Vagina (tissue), 2 donors: ENCODE measurements around the gene MTMR3.

Source experiments
- POLR2A ChIP-seq, 2 donors: fragments of 450-650 bp; IDR thresholded peaks; one replicate each; pipeline ENCODE4 v1.6.1; 2017; ENCODE audit warnings: antibody characterized with exemption in 2 of 2, mild to moderate bottlenecking in 2 of 2, moderate library complexity in 2 of 2
- TF ChIP-seq, protein P1 (sequence below), 3 experiments: fragments of 450-650 bp in 2 of 3; fragments of 200-600 bp in 1 of 3; sonication (generic) in 1 of 3; IDR thresholded peaks; one replicate each; pipeline ENCODE4 v1.5.1; 2017 to 2019; ENCODE audit warnings: antibody characterized with exemption in 3 of 3, mild to moderate bottlenecking in 2 of 3, moderate library complexity in 2 of 3

- TF ChIP-seq, protein P1, sequence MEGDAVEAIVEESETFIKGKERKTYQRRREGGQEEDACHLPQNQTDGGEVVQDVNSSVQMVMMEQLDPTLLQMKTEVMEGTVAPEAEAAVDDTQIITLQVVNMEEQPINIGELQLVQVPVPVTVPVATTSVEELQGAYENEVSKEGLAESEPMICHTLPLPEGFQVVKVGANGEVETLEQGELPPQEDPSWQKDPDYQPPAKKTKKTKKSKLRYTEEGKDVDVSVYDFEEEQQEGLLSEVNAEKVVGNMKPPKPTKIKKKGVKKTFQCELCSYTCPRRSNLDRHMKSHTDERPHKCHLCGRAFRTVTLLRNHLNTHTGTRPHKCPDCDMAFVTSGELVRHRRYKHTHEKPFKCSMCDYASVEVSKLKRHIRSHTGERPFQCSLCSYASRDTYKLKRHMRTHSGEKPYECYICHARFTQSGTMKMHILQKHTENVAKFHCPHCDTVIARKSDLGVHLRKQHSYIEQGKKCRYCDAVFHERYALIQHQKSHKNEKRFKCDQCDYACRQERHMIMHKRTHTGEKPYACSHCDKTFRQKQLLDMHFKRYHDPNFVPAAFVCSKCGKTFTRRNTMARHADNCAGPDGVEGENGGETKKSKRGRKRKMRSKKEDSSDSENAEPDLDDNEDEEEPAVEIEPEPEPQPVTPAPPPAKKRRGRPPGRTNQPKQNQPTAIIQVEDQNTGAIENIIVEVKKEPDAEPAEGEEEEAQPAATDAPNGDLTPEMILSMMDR (IDR thresholded peaks at IDR 0.05): no peak
- TF ChIP-seq POLR2A (IDR thresholded peaks at IDR 0.05): no peak
Observed at GRCh38 chr22:29867260-29867659, 15.7 kb upstream of the MTMR3 start.
